IPS DF 6.9 (cell line): ENCODE results near the gene MET.
"Not testable (repeated sequence)": the region's sequence is repeated elsewhere in the genome, so short reads cannot be mapped to it uniquely, and the experiment has no call there.

Source experiments
- DNase-seq: peaks from one replicate; pipeline ENCODE4 v3.0.0-alpha.2; 2013; ENCODE audit warnings: low read depth, low spot score
- H3K27ac ChIP-seq: one replicate; pipeline ENCODE4 v1.5.1; 2013; ENCODE audit warnings: low read length, control low read depth
- H3K27me3 ChIP-seq: 2 replicates; pipeline ENCODE4 v1.6.1; 2013; ENCODE audit warnings: mild to moderate bottlenecking, low read length; ENCODE audit not compliant: control insufficient read depth, insufficient read depth
- H3K36me3 ChIP-seq: 2 replicates; pipeline ENCODE4 v1.6.1; 2013; ENCODE audit warnings: low read length; ENCODE audit not compliant: control insufficient read depth, insufficient read depth
- H3K4me1 ChIP-seq: 2 replicates; pipeline ENCODE4 v1.6.1; 2013; ENCODE audit warnings: low read length; ENCODE audit not compliant: control insufficient read depth, insufficient read depth
- H3K4me3 ChIP-seq: 2 replicates; pipeline ENCODE4 v1.5.1; 2013; ENCODE audit warnings: mild to moderate bottlenecking, low read length
- H3K9me3 ChIP-seq: 2 replicates; pipeline ENCODE4 v1.6.1; 2013; ENCODE audit warnings: low read length, inconsistent platforms; ENCODE audit not compliant: control insufficient read depth, insufficient read depth
- WGBS: extraction: QIAGEN DNeasy Blood & Tissue Kit; methylation state at CpG from one replicate; pipeline ENCODE4 v1.1.7; 2013; ENCODE audit warnings: mixed read lengths, missing lambda C conversion rate; ENCODE audit not compliant: insufficient read length, insufficient coverage; 5-methylcytosine and 5-hydroxymethylcytosine counted together

MET gene

GRCh38 chr7:116751070-116751469 is 79.1 kb downstream of the MET start:
- not testable (repeated sequence) for H3K4me1 ChIP-seq, DNase-seq, H3K9me3 ChIP-seq, H3K27ac ChIP-seq, H3K27me3 ChIP-seq, H3K36me3 ChIP-seq, H3K4me3 ChIP-seq
- WGBS, result no CpG with 5 or more reads among the region's 4 CpGs

- no peak for DNase-seq
Observed at GRCh38 chr7:116752305-116753074, 80.5 kb downstream of the MET start.

GRCh38 chr7:116753130-116753529 is 81.1 kb downstream of the MET start:
- Histone ChIP-seq H3K27ac (no peak overlapping the region), H3K9me3 (no peaks in the 10 kb centered on the region), H3K4me3 (no peak overlapping the region), H3K36me3 (no peaks in the 10 kb centered on the region), H3K4me1 (no peaks in the 10 kb centered on the region), H3K27me3 (no peaks in the 10 kb centered on the region)
- DNase-seq, result no peak
- 100% methylated on average over 1 of the region's 2 CpGs for WGBS

More at GRCh38 chr7:116752305-116753074, 80.5 kb downstream of the MET start:
- no CpG with 5 or more reads among the region's 9 CpGs for WGBS
- Histone ChIP-seq H3K27ac (no peak overlapping the region), H3K36me3 (no peaks in the 10 kb centered on the region), H3K27me3 (no peaks in the 10 kb centered on the region), H3K9me3 (no peaks in the 10 kb centered on the region), H3K4me3 (no peak overlapping the region), H3K4me1 (no peaks in the 10 kb centered on the region)

GRCh38 chr7:116754186-116754585 is 82.2 kb downstream of the MET start:
- H3K27ac ChIP-seq, result no peak overlapping the region
- no peaks in the 10 kb centered on the region for H3K4me1 ChIP-seq
- DNase-seq, result no peak
- no peaks in the 10 kb centered on the region for H3K9me3 ChIP-seq
- H3K4me3 ChIP-seq, result no peak overlapping the region
- no CpG with 5 or more reads among the region's 4 CpGs for WGBS
- H3K36me3 ChIP-seq, result no peaks in the 10 kb centered on the region
- H3K27me3 ChIP-seq, result no peaks in the 10 kb centered on the region

GRCh38 chr7:116757283-116757682 is 85.3 kb downstream of the MET start:
- H3K27ac ChIP-seq, result no peak overlapping the region
- H3K9me3 ChIP-seq, result no peaks in the 10 kb centered on the region
- no peaks in the 10 kb centered on the region for H3K36me3 ChIP-seq
- WGBS, result no CpG with 5 or more reads among the region's 4 CpGs
- no peak overlapping the region for H3K4me3 ChIP-seq
- no peaks in the 10 kb centered on the region for H3K4me1 ChIP-seq
- DNase-seq, result no peak
- no peaks in the 10 kb centered on the region for H3K27me3 ChIP-seq

GRCh38 chr7:116759642-116760041 is 87.6 kb downstream of the MET start:
- not testable (repeated sequence) for H3K27me3 ChIP-seq, H3K36me3 ChIP-seq, H3K4me3 ChIP-seq, H3K27ac ChIP-seq, DNase-seq, H3K4me1 ChIP-seq, H3K9me3 ChIP-seq
- no CpG with 5 or more reads among the region's 5 CpGs for WGBS

GRCh38 chr7:116762971-116763370 is 91.0 kb downstream of the MET start:
- Histone ChIP-seq H3K4me3 (no peak overlapping the region), H3K27ac (no peak overlapping the region), H3K4me1 (no peaks in the 10 kb centered on the region), H3K9me3 (no peaks in the 10 kb centered on the region), H3K36me3 (no peaks in the 10 kb centered on the region), H3K27me3 (no peaks in the 10 kb centered on the region)
- WGBS, result no CpG with 5 or more reads among the region's 1 CpG
- DNase-seq, result no peak

GRCh38 chr7:116763647-116764046 is 91.7 kb downstream of the MET start:
- Histone ChIP-seq H3K4me1 (no peaks in the 10 kb centered on the region), H3K27me3 (no peaks in the 10 kb centered on the region), H3K4me3 (no peak overlapping the region), H3K36me3 (no peaks in the 10 kb centered on the region), H3K9me3 (no peaks in the 10 kb centered on the region), H3K27ac (no peak overlapping the region)
- no peak for DNase-seq
- WGBS, result no CpG with 5 or more reads among the region's 1 CpG

- Histone ChIP-seq H3K4me3 (no peak overlapping the region), H3K27ac (no peak overlapping the region), H3K36me3 (no peaks in the 10 kb centered on the region), H3K27me3 (peaks cover 1% of the 10 kb centered on the region; the same call in 1 of the 2 replicates), H3K9me3 (no peaks in the 10 kb centered on the region), H3K4me1 (no peaks in the 10 kb centered on the region)
- DNase-seq, result no peak
- WGBS, result no CpG with 5 or more reads among the region's 3 CpGs
Observed at GRCh38 chr7:116766881-116767280, 94.9 kb downstream of the MET start.

- Histone ChIP-seq H3K36me3 (no peaks in the 10 kb centered on the region), H3K9me3 (no peaks in the 10 kb centered on the region), H3K4me3 (no peak overlapping the region), H3K27ac (no peak overlapping the region), H3K27me3 (peaks cover 1% of the 10 kb centered on the region; the same call in 1 of the 2 replicates), H3K4me1 (no peaks in the 10 kb centered on the region)
- WGBS, result no CpG with 5 or more reads among the region's 3 CpGs
- no peak for DNase-seq
Observed at GRCh38 chr7:116769546-116769945, 97.5 kb downstream of the MET start.

- no peaks in the 10 kb centered on the region for H3K36me3 ChIP-seq
- H3K4me1 ChIP-seq, result no peaks in the 10 kb centered on the region
- H3K9me3 ChIP-seq, result no peaks in the 10 kb centered on the region
- H3K27me3 ChIP-seq, result peaks cover 1% of the 10 kb centered on the region; the same call in 1 of the 2 replicates
- no peak overlapping the region for H3K4me3 ChIP-seq
- no CpG with 5 or more reads among the region's 1 CpG for WGBS
- H3K27ac ChIP-seq, result no peak overlapping the region
- DNase-seq, result no peak
Observed at GRCh38 chr7:116770941-116771340, 98.9 kb downstream of the MET start.
